Activated T-cell treated with anti-CD3 and anti-CD28 coated beads, Interleukin-2, amount 50 U/mL, for 24 hours (primary cell): ENCODE data around the gene SMG9.
"Not testable (repeated sequence)": the region's sequence is repeated elsewhere in the genome, so short reads cannot be mapped to it uniquely, and the experiment has no call there.

Experiments used
- DNase-seq: peaks from one replicate; pipeline ENCODE4 v3.0.0-alpha.2; 2020
- H3K27ac Mint-ChIP-seq: 2 replicates; pipeline ENCODE4 v1.8.0; 2020; ENCODE audit warnings: mild to moderate bottlenecking, mixed read lengths
- H3K27me3 Mint-ChIP-seq: 2 replicates; pipeline ENCODE4 v1.8.0; 2020; ENCODE audit warnings: mixed read lengths
- H3K36me3 Mint-ChIP-seq: 2 replicates; pipeline ENCODE4 v1.8.0; 2020; ENCODE audit warnings: low read depth, mixed read lengths
- H3K4me1 Mint-ChIP-seq: 2 replicates; pipeline ENCODE4 v1.8.0; 2020; ENCODE audit warnings: low read depth, mixed read lengths
- H3K4me3 Mint-ChIP-seq: 2 replicates; pipeline ENCODE4 v1.8.0; 2020; ENCODE audit warnings: mild to moderate bottlenecking, moderate library complexity, mixed read lengths
- H3K9me3 Mint-ChIP-seq: 2 replicates; pipeline ENCODE4 v1.8.0; 2020; ENCODE audit warnings: mixed read lengths

The SMG9 gene

DNA sequence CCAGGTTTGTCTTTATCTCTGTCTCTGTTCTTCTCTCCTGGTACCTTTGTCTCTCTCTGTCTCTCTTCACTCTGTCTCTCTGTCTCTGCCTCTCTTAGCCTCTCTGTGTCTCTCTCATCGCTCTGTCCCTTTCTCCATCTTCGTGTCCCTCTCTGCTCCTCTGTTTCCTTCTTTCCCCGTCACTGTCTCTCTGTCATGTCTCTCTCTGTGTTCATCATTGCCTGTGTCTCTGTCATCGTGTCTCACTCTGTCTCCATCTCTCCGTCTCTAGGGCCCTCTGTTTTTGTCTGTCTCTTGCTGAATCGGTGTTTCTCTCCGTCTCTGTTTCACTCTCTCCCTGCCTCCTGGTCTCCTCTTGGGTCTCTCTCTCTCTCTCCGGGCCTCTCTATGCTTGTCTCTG is 28.9 kb upstream of the SMG9 start:
- Mint-ChIP-seq H3K9me3 (peaks cover 4% of the 10 kb centered on the region), H3K4me3 (peak overlapping the region; percentile 65), H3K27ac (peak overlapping the region; percentile 88), H3K27me3 (no peaks in the 10 kb centered on the region), H3K36me3 (peaks cover 18% of the 10 kb centered on the region), H3K4me1 (peaks cover 49% of the 10 kb centered on the region)
- no peak for DNase-seq

DNA sequence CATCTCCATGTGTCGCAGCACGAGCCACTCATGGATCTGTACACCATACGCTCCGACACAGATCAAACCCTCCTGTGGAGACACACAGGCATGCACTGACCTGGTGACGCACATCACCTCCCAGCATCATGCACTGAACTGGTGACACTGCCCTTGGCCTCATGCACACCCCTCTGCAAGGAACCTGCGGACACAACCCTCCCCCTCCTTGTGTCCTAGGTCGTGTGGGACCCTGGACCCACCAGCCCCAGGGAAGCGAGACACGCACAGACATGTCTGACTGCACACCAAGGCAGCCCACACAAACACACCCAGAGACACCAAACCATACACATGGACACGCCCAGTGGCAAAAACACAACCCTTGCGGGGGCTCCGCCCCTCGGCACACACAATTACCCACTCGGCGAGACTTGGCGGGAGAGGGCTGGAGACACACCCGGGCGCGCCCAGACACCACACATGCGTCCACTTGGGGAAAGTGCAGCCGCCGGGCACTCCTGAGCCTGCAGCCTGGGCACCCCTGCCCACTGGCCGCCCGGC is 28.0 kb upstream of the SMG9 start:
- Mint-ChIP-seq H3K27ac (peak overlapping the region; percentile 19), H3K36me3 (peaks cover 27% of the 10 kb centered on the region), H3K4me3 (no peak overlapping the region), H3K9me3 (peaks cover 4% of the 10 kb centered on the region), H3K27me3 (no peaks in the 10 kb centered on the region), H3K4me1 (peaks cover 58% of the 10 kb centered on the region)
- no peak for DNase-seq

DNA sequence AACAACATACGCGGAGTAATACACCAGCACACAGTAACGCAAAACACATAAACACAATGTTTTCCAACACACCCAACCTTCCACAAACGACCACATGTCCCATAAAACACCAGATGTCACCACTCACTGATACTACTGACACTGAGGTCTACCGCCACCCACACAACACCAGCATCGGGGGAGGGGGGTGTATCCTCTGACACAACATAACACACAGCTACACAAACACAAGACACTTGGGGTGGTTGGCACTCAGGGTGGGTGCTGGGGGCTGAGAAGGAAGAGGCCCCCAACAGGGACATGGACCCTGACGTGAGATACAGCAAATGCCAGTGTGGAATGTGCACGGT is 27.5 kb upstream of the SMG9 start:
- H3K27ac Mint-ChIP-seq, result peak overlapping the region; percentile 95
- peaks cover 63% of the 10 kb centered on the region for H3K4me1 Mint-ChIP-seq

DNA sequence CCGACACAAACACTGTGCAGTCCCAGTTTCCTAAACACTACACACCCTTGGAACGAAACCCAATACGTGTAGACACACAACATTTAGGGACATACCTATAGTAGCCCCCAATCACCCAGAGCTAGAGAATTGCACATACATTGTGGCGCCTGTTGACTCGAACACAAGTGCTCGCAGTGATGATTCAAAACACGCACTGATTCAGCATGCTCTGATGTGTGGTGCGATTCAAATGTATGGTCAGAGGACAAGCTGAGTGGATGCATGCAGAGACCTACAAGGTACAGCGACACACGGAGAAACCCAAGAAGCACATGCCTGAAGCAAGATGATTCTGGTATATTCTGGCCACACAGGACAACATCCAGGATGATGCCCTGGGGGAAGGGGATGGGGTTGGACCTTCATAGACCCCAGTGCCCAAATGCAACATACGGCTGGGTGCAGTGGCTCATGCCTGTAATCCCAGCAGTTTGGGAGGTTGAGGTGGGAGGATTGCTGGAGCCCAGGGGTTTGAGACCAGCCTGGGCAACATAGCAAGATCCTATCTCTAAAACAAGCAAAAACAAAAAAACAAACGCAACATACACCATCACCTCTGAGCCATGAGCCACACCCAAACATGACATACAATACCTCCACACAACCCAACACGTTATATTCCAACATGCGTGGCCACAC is 27.0 kb upstream of the SMG9 start:
- peak overlapping the region; percentile 95 for H3K27ac Mint-ChIP-seq
- peak overlapping the region; percentile 87 for H3K4me3 Mint-ChIP-seq
- H3K36me3 Mint-ChIP-seq, result peaks cover 34% of the 10 kb centered on the region
- H3K4me1 Mint-ChIP-seq, result peaks cover 68% of the 10 kb centered on the region
- no peaks in the 10 kb centered on the region for H3K27me3 Mint-ChIP-seq
- peaks cover 4% of the 10 kb centered on the region for H3K9me3 Mint-ChIP-seq
- DNase-seq, result no peak

More for the DNA sequence above, 27.5 kb upstream of the SMG9 start:
- H3K9me3 Mint-ChIP-seq, result peaks cover 4% of the 10 kb centered on the region
- H3K4me3 Mint-ChIP-seq, result peak overlapping the region; percentile 8
- no peaks in the 10 kb centered on the region for H3K27me3 Mint-ChIP-seq
- peaks cover 29% of the 10 kb centered on the region for H3K36me3 Mint-ChIP-seq
- DNase-seq, result no peak

DNA sequence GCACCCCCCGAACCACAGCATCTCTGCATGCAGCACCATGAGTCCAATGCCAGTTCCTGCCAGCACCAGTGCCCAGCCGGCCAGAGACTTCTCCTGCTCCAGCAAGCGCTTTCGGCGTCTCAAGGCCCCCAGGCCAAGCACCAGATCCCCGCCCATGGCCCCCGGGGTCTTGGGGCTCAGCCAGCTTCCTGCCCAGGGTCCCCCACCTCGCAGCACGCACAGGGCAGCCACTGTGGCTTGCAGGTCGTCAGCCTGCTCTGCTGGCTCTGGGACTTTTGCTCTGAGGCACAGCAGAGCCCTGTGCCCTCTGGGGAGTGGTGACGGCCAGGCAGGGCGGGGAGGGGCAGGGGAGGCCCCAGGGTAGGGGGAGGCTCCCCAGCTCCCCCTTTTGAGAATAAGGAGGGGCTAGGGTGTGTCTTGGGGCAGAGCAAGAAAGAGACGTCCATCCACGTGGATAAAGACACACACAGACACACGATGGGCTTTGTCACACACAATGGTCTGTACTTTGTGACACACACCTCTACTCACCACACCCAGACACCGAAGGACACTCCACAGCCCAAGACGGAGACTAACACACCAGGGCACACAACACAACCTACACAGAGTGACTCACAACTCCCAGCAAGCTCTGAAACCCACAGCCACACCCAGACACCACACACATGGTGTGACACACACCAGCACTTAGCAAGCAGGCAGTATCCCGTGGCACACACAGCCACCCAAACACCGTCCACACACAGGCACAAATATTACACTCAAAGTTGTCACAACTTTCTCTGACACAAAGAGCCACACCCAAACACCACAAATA is 26.2 kb upstream of the SMG9 start, which contains the start of gene KCNN4:
Gene KCNN4, minus strand, starts transcription at position 268 of the 820 bp plus-strand sequence. Its CDS starts 112 bp downstream, at position 156.
- Mint-ChIP-seq H3K27ac (peak within 1 kb of the TSS; percentile 95), H3K4me3 (peak within 1 kb of the TSS; percentile 87), H3K4me1 (peaks cover 76% of the 10 kb centered on the region), H3K27me3 (no peaks in the 10 kb centered on the region), H3K9me3 (peaks cover 4% of the 10 kb centered on the region), H3K36me3 (peaks cover 42% of the 10 kb centered on the region)
- DNase-seq, result peak; percentile 83

DNA sequence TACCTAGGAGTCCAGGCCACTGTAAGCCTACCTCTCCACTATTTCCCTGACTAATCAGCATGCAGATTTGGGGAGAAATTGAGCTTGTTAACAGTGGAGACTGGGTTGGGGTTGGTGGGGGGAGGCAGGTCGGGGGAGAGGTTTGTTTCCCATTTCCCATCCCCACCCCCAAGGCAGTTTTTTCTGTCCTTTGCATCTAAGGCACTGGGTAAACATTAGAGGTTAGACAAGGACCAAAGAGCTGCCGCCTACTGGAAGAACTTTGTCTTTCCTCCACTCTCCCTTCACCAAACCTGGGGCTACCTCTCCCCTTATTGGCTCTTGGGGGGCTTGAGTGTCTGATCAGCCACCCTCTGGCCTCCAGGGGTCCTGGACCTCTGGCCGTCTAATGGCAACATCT is 25.1 kb upstream of the SMG9 start:
- Mint-ChIP-seq H3K4me1 (peaks cover 79% of the 10 kb centered on the region), H3K27me3 (no peaks in the 10 kb centered on the region), H3K4me3 (peak overlapping the region; percentile 87), H3K9me3 (peaks cover 4% of the 10 kb centered on the region), H3K27ac (peak overlapping the region; percentile 90), H3K36me3 (peaks cover 53% of the 10 kb centered on the region)
- peak; percentile 45 for DNase-seq

DNA sequence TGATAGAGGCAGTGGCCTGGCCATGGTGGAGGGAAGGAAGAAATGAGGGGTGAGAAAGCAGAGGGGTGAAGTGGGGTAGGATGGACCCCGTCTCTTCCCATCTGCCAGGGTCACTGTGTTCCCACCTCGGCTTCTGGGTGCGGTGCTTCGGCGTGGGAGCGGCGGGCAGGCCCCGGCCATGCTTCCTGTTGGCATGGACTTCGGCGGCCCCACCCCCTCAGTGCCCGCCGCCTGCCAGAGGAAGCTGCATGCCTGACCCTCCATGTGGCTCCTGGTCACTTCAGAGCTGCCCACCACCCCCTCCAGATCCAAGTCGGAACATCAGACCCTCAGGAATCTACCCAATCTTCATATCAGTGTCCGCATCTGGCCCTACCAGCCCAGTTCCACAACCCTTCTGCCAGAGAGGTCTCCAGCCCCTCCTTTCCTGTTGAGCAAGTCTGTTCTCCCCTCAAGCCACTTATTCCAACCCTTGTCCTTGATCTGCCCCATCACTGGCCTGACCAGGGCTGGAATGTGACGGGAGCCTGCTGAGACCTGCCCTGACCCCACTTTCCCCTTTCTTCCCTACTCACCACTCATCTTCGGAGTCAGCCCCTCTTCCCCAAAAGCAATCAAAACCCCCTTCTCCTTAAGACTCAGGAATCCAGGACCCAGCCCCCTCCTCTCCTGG is 24.5 kb upstream of the SMG9 start:
- peaks cover 56% of the 10 kb centered on the region for H3K36me3 Mint-ChIP-seq
- peak overlapping the region; percentile 87 for H3K4me3 Mint-ChIP-seq
- H3K27ac Mint-ChIP-seq, result peak overlapping the region; percentile 90
- H3K27me3 Mint-ChIP-seq, result no peaks in the 10 kb centered on the region
- DNase-seq, result no peak
- peaks cover 4% of the 10 kb centered on the region for H3K9me3 Mint-ChIP-seq
- peaks cover 74% of the 10 kb centered on the region for H3K4me1 Mint-ChIP-seq

DNA sequence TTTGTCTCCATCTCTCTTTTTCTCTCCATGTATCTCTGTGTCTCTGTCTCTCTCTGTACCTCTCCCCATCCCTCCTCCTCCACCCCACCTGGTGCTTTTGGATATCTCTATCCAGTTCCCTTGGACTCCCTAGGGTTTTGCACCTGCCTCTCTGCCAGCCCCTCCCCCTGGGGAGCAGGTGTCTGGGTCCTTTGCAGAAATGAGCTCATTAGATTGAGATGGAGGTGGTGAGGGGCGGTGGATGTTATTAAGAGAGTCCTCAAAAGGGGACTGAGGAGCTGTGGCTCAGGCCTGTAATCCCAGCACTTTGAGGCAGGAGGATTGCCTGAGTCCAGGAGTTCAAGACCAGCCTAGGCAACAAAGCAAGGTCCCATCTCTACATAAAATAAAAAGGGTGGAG is 23.9 kb upstream of the SMG9 start:
- Mint-ChIP-seq H3K4me3 (peak overlapping the region; percentile 87), H3K9me3 (peaks cover 4% of the 10 kb centered on the region), H3K27ac (peak overlapping the region; percentile 90), H3K27me3 (no peaks in the 10 kb centered on the region), H3K4me1 (peaks cover 68% of the 10 kb centered on the region), H3K36me3 (peaks cover 62% of the 10 kb centered on the region)
- no peak for DNase-seq

DNA sequence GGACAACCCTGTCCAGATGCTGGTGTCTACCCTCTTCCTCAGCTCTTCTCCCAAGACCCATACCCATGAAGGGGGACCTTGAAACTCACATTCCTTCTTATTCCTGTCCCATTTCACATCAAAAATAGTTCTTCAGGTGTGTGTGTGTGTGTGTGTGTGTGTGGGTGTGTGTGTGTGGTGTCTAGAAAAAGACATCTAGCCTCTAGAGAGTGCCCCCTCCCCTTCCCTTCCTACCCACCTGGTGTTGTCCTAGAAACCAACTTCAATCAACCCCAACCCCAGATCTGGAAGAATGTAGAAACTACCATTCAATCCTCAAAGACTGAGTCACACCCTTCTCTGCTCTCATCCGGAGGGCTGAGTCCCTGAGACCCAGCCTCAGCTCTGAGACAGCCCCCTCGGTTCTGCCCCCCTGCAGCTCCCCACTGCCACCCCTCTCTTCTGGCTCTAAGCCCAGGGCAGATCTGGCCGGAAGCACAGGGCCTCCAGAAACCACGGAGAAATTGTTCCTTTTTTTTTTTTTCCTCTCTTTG is 22.5 kb upstream of the SMG9 start:
- H3K27me3 Mint-ChIP-seq, result no peaks in the 10 kb centered on the region
- peaks cover 4% of the 10 kb centered on the region for H3K9me3 Mint-ChIP-seq
- H3K27ac Mint-ChIP-seq, result peak overlapping the region; percentile 90
- no peak for DNase-seq
- H3K4me1 Mint-ChIP-seq, result peaks cover 59% of the 10 kb centered on the region
- H3K4me3 Mint-ChIP-seq, result peak overlapping the region; percentile 87
- peaks cover 76% of the 10 kb centered on the region for H3K36me3 Mint-ChIP-seq

DNA sequence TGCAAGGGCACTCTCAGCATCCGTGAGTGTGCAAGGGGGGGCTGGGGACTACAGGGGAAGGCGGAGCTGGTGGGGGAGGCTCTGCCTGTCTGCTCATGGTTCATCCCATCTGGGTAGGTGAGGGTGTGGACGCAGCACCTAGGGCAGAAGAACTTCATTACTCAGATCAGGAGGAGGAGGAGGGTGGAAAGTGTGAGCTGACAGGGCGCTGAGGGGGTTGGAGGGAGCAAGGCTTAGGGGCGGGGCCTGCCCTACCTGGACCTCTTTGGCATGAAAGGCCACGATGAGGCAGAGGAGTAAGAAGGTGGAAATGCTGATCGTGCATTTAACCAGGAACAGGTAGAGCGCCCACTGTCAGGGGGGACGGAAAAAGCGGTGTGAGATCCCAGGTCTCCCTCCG is 21.5 kb upstream of the SMG9 start:
- Mint-ChIP-seq H3K4me3 (peak overlapping the region; percentile 87), H3K36me3 (peaks cover 85% of the 10 kb centered on the region), H3K27ac (peak overlapping the region; percentile 90), H3K9me3 (peaks cover 2% of the 10 kb centered on the region), H3K4me1 (peaks cover 49% of the 10 kb centered on the region), H3K27me3 (no peaks in the 10 kb centered on the region)
- peak; percentile 77 for DNase-seq

DNA sequence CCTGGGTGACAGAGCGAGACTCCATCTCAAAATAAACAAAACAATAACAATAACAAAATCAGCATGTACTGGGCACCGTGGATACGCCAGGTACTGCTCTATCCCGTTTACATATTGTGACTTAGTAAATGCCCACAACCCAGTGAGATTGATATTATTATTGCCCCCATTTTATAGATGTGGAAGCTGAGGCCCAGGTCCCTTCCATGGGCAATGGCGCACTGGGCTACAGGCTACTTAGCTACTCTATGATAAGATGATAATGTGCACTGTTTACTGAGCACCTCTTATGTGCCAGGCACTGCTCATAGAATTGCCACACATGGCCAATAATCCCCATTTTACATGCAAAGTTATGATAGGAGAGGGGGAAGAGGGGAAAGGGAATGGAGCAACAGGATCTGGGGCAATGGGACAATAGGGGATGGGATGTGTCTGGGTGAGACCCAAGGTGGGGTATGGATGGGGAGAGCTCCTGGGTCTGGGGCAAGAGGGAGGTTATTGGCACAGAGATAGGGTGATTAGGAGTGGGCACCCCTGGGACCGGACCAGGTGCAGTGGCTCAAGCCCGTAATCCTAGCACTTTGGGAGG is 20.6 kb upstream of the SMG9 start:
- Mint-ChIP-seq H3K4me3 (no peak overlapping the region), H3K36me3 (peaks cover 90% of the 10 kb centered on the region), H3K27me3 (no peaks in the 10 kb centered on the region), H3K27ac (peak overlapping the region; percentile 90), H3K9me3 (no peaks in the 10 kb centered on the region), H3K4me1 (peaks cover 46% of the 10 kb centered on the region)
- DNase-seq, result no peak

DNA sequence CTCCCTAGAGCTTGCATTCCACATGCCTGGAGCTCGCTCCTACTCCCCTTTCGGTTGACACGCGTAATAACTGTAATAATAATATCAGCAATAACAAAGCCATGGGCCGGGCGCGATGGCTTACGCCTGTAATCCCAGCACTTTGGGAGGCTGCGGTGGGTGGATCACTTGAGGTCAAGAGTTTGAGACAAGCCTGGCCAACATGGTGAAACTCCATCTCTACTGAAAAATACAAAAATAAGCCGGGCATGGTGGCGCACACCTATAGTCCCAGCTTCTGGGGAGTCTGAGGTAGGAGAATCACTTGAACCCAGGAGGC is 20.1 kb upstream of the SMG9 start:
- not testable (repeated sequence) for H3K9me3 Mint-ChIP-seq, H3K4me3 Mint-ChIP-seq, H3K27me3 Mint-ChIP-seq, DNase-seq
- peaks cover 48% of the 10 kb centered on the region for H3K4me1 Mint-ChIP-seq
- peak overlapping the region; percentile 22 for H3K27ac Mint-ChIP-seq
- H3K36me3 Mint-ChIP-seq, result peaks cover 93% of the 10 kb centered on the region

DNA sequence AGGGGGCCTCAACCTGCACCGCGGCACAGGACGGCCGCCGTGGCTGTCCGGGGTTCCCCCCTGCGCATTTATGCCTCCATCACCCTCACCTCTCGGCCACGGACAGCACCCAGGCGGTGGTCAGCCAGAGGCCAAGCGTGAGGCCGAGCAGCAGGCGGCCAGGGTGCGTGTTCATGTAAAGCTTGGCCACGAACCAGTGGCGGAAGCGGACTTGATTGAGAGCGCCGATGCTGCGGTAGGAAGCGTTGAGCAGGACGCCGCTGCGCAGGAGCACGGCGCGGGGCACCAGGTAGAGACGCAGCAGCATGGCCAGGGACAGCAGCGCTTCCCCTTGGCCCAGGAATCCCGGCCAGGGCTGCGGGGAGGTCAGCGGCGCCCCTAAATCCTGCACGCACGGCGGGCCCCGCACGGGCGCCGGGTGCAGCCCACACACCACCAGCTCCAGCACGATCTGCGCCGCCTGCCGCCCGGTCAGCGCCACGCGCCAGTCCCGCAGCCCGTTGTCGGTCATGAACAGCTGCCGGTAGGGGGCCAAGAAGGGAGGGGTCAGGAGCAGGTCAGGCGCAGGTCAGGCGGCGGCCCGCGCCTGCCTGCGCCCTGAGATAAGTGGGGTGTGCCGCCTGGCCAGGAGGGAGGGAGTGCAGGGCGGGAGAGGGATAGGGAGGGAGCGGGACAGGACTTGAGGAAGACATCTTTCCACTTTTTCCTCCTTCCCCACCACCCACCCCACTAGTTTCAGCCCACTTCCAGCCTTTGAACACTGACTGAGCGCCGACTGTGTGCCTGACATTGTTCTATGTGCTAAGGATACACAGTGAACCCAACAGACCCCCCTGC is 19.6 kb upstream of the SMG9 start:
- no peaks in the 10 kb centered on the region for H3K27me3 Mint-ChIP-seq
- no peaks in the 10 kb centered on the region for H3K9me3 Mint-ChIP-seq
- H3K36me3 Mint-ChIP-seq, result peaks cover 93% of the 10 kb centered on the region
- peaks cover 48% of the 10 kb centered on the region for H3K4me1 Mint-ChIP-seq
- peak overlapping the region; percentile 22 for H3K27ac Mint-ChIP-seq
- DNase-seq, result no peak
- H3K4me3 Mint-ChIP-seq, result no peak overlapping the region
